OCI-LY3 (cell line): ENCODE results near the gene SNCB.

Experiments
- CTCF ChIP-seq: fragments of 200-600, 300-600 bp; sonication (generic); IDR thresholded peaks from 2 replicates; pipeline ENCODE4 v1.5.1; 2014; ENCODE audit warnings: antibody characterized with exemption, low read length, low read depth
- EZH2phosphoT487 ChIP-seq: fragments of 200-600 bp; shearing (Covaris generic); IDR thresholded peaks from 2 replicates; pipeline ENCODE4 v1.6.1; 2018; ENCODE audit warnings: antibody characterized with exemption, mixed run types, low read depth

DNA sequence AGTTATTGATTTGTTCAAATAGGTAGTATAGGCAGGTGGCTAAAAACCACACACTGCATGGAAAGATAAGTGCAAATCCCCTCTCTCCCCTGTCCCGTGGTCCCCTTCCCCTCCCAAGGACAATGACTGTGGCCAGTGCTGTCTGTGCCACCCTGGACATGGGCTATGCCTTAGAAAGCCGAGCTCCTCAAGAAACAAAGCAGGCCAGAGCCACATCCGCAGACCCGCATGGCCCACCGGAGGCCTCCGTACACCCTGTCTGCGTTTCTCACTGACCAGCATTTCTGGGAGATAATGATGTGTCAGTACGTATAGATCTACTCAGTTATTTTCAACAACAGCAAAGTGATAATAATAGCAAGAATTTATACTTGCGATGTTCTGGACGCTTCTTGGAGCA, 33.2 kb upstream of the SNCB start:
- TF ChIP-seq CTCF (no peak), EZH2phosphoT487 (no peak)
